ENCODE results near the gene CDC14A.
A peak's percentile ranks its signal among the peaks of the same experiment; 100 is the strongest.

Gene CDC14A

GRCh38 chr1:100539836-100540536 is 187.7 kb downstream of the CDC14A start:
- peak in 1 of 6 experiments; percentile 15 for DNase-seq

GRCh38 chr1:100542285-100542684 is 190.0 kb downstream of the CDC14A start:
- DNase-seq: no peak

DNA sequence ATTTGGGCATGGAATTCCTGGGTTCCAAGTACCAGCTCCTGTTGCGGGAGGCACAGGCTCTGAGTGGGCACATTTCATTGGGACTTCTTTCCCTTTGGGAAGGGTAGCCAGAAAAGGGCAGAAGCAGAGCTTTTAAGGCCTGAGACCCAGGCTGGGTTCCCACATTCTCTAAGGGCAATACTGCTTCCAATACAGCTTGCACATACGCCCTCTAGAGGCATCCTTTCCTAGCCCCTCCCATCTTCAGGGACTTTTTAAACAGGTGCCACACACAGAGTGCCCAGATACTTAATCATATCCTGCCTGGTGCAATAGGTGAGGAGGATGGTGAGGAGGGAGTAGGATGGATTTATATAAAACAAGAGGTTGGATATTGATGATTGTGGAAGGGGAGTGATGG is 191.3 kb downstream of the CDC14A start:
- DNase-seq: peak in 2 of 6 experiments; percentile 17 to 24

DNA sequence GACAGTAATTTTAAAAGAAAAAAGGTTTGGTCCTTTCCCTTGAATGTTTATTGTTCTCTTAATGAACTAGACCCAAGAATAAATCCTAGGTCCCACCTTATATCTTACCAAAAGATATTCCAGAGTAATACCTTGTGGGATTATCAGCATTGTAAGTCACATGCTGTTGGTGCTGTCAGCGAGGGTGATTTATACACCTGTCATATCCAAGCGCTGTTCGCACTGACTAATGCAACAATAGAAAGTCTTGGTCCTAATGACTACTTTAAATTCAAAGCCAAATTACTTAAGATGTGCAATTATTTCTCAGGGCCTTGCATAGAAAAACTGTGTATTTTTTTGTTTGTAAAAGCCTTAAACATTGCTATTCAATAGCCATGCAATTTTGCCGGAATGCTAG is 192.5 kb downstream of the CDC14A start:
- DNase-seq: no peak

DNA sequence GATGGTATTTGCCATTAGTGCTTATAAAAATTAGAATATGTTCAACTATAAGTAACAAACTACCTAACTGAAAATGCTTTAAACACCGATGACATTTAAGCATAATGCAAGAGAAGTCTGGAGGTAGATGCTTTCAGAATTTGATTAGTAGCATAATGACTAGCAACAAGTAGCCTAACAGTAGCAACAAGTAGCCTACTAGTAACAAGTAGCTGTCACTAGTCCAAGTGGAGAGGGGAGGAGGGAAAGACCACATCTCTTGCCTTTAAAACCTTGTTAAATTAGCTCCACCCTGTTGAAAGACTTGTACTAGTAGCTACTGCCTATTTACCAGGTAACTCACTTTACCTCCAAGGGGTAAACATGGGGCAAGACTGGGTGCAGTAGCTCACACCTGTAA is 193.5 kb downstream of the CDC14A start:
- DNase-seq: no peak

GRCh38 chr1:100552031-100552430 is 199.7 kb downstream of the CDC14A start:
- DNase-seq: no peak

GRCh38 chr1:100552922-100553321 is 200.6 kb downstream of the CDC14A start:
- no peak for DNase-seq

GRCh38 chr1:100556181-100556580 is 203.9 kb downstream of the CDC14A start:
- no peak for DNase-seq

- no peak for DNase-seq
These were observed 204.8 kb downstream of the CDC14A start for GRCh38 chr1:100556925-100557605.

GRCh38 chr1:100557606-100557953 is 205.3 kb downstream of the CDC14A start:
- no peak for DNase-seq

DNA sequence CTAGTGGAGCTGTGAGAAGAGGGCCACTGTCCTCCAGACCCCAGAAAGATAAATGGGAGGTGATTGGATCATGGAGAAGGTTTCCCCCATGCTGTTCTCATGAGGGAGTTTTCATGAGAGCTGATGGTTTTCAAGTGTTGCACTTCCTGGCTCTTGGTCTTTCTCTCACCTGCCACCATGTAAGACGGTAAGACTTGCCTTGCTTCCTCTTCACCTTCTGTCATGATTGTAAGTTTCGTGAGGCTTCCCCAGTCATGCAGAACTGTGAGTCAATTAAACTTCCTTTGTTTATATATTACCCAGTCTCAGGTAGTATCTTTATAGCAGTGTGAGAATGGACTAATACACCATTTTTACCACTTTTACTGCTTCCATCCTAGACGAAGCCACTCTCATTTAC is 213.2 kb downstream of the CDC14A start:
- no peak for DNase-seq

GRCh38 chr1:100565937-100566699 is 213.8 kb downstream of the CDC14A start:
- no peak for DNase-seq

- no peak for DNase-seq
These were observed 214.8 kb downstream of the CDC14A start for GRCh38 chr1:100567062-100567461.
